ENCODE results near the gene TAP2.
"Not testable (repeated sequence)": the region's sequence is repeated elsewhere in the genome, so short reads cannot be mapped to it uniquely, and the experiment has no call there.

Gene TAP2

GRCh38 chr6:32816746-32817204 lies 21.8 kb downstream of the TAP2 start, which contains the start of gene HLA-DOB:
Gene HLA-DOB, minus strand, starts transcription at chr6:32817002. Its CDS starts 51 bp downstream, at chr6:32816951.
- DNase-seq (ENCODE audit: low read depth, low spot score), result no peak
- TF ChIP-seq SUZ12 (IDR thresholded peaks at IDR 0.05; ENCODE audit: extremely low read depth, insufficient read depth, insufficient read length), result no peak
- H3K4me3 ChIP-seq (ENCODE audit: insufficient read length, low read depth), result no peak within 1 kb of the TSS
- no peaks in the 10 kb centered on the region for H3K36me3 ChIP-seq (ENCODE audit: insufficient read depth, insufficient read length, low read length)
- H3K27me3 ChIP-seq (ENCODE audit: insufficient read depth, insufficient read length), result no peaks in the 10 kb centered on the region
- H3K9me3 ChIP-seq (ENCODE audit: insufficient read depth, low read length), result no peaks in the 10 kb centered on the region
- no peak within 1 kb of the TSS for H3K9ac ChIP-seq (ENCODE audit: insufficient read length, low read depth)
- peaks cover 3% of the 10 kb centered on the region for H3K4me1 ChIP-seq (ENCODE audit: insufficient read depth, insufficient read length)

GRCh38 chr6:32815996-32816395 lies 22.5 kb downstream of the TAP2 start:
- no peak overlapping the region for H3K9ac ChIP-seq (ENCODE audit: insufficient read length, low read depth)
- no peak for DNase-seq (ENCODE audit: low read depth, low spot score)
- no peak overlapping the region for H3K4me3 ChIP-seq (ENCODE audit: insufficient read length, low read depth)
- TF ChIP-seq SUZ12 (IDR thresholded peaks at IDR 0.05; ENCODE audit: extremely low read depth, insufficient read depth, insufficient read length), result no peak
- TF ChIP-seq ZNF274 (IDR thresholded peaks at IDR 0.05; ENCODE audit: low read depth, low read length), result no peak
- no peak for TF ChIP-seq YY1 (IDR thresholded peaks at IDR 0.05; ENCODE audit: insufficient read depth, insufficient read length)
- H3K9me3 ChIP-seq (ENCODE audit: insufficient read depth, low read length), result no peaks in the 10 kb centered on the region
- H3K36me3 ChIP-seq (ENCODE audit: insufficient read depth, insufficient read length, low read length), result no peaks in the 10 kb centered on the region
- no peaks in the 10 kb centered on the region for H3K27me3 ChIP-seq (ENCODE audit: insufficient read depth, insufficient read length)
- peaks cover 3% of the 10 kb centered on the region for H3K4me1 ChIP-seq (ENCODE audit: insufficient read depth, insufficient read length)

GRCh38 chr6:32815115-32815514 lies 23.4 kb downstream of the TAP2 start:
- no peak for TF ChIP-seq YY1 (IDR thresholded peaks at IDR 0.05; ENCODE audit: insufficient read depth, insufficient read length)
- Histone ChIP-seq H3K27me3 (ENCODE audit: insufficient read depth, insufficient read length) (no peaks in the 10 kb centered on the region), H3K4me1 (ENCODE audit: insufficient read depth, insufficient read length) (peaks cover 3% of the 10 kb centered on the region), H3K4me3 (ENCODE audit: insufficient read length, low read depth) (no peak overlapping the region), H3K36me3 (ENCODE audit: insufficient read depth, insufficient read length, low read length) (no peaks in the 10 kb centered on the region), H3K9me3 (ENCODE audit: insufficient read depth, low read length) (no peaks in the 10 kb centered on the region), H3K9ac (ENCODE audit: insufficient read length, low read depth) (no peak overlapping the region)
- no peak for DNase-seq (ENCODE audit: low read depth, low spot score)

- no peak for DNase-seq (ENCODE audit: low read depth, low spot score)
- Histone ChIP-seq H3K36me3 (ENCODE audit: insufficient read depth, insufficient read length, low read length) (no peaks in the 10 kb centered on the region), H3K4me3 (ENCODE audit: insufficient read length, low read depth) (no peak overlapping the region), H3K9ac (ENCODE audit: insufficient read length, low read depth) (no peak overlapping the region), H3K4me1 (ENCODE audit: insufficient read depth, insufficient read length) (no peaks in the 10 kb centered on the region), H3K27me3 (ENCODE audit: insufficient read depth, insufficient read length) (no peaks in the 10 kb centered on the region), H3K9me3 (ENCODE audit: insufficient read depth, low read length) (no peaks in the 10 kb centered on the region)
- TF ChIP-seq ZNF274 (IDR thresholded peaks at IDR 0.05; ENCODE audit: low read depth, low read length), result no peak
- no peak for TF ChIP-seq SUZ12 (IDR thresholded peaks at IDR 0.05; ENCODE audit: extremely low read depth, insufficient read depth, insufficient read length)
- TF ChIP-seq YY1 (IDR thresholded peaks at IDR 0.05; ENCODE audit: insufficient read depth, insufficient read length), result no peak
Observed at GRCh38 chr6:32814145-32814544, 24.4 kb downstream of the TAP2 start.

GRCh38 chr6:32809171-32809570 lies 29.4 kb downstream of the TAP2 start:
- no peaks in the 10 kb centered on the region for H3K9me3 ChIP-seq (ENCODE audit: insufficient read depth, low read length)
- H3K9ac ChIP-seq (ENCODE audit: insufficient read length, low read depth), result no peak overlapping the region
- TF ChIP-seq YY1 (IDR thresholded peaks at IDR 0.05; ENCODE audit: insufficient read depth, insufficient read length), result no peak
- TF ChIP-seq ZNF274 (IDR thresholded peaks at IDR 0.05; ENCODE audit: low read depth, low read length), result no peak
- no peak for TF ChIP-seq SUZ12 (IDR thresholded peaks at IDR 0.05; ENCODE audit: extremely low read depth, insufficient read depth, insufficient read length)
- no peaks in the 10 kb centered on the region for H3K27me3 ChIP-seq (ENCODE audit: insufficient read depth, insufficient read length)
- H3K4me3 ChIP-seq (ENCODE audit: insufficient read length, low read depth), result no peak overlapping the region
- H3K4me1 ChIP-seq (ENCODE audit: insufficient read depth, insufficient read length), result no peaks in the 10 kb centered on the region
- no peaks in the 10 kb centered on the region for H3K36me3 ChIP-seq (ENCODE audit: insufficient read depth, insufficient read length, low read length)
- DNase-seq (ENCODE audit: low read depth, low spot score), result no peak

GRCh38 chr6:32807020-32807580 lies 31.4 kb downstream of the TAP2 start:
- Histone ChIP-seq H3K9ac (ENCODE audit: insufficient read length, low read depth) (no peak overlapping the region), H3K36me3 (ENCODE audit: insufficient read depth, insufficient read length, low read length) (no peaks in the 10 kb centered on the region), H3K4me3 (ENCODE audit: insufficient read length, low read depth) (no peak overlapping the region), H3K4me1 (ENCODE audit: insufficient read depth, insufficient read length) (no peaks in the 10 kb centered on the region), H3K27me3 (ENCODE audit: insufficient read depth, insufficient read length) (no peaks in the 10 kb centered on the region), H3K9me3 (ENCODE audit: insufficient read depth, low read length) (no peaks in the 10 kb centered on the region)
- no peak for TF ChIP-seq SUZ12 (IDR thresholded peaks at IDR 0.05; ENCODE audit: extremely low read depth, insufficient read depth, insufficient read length)
- no peak for TF ChIP-seq YY1 (IDR thresholded peaks at IDR 0.05; ENCODE audit: insufficient read depth, insufficient read length)
- no peak for TF ChIP-seq ZNF274 (IDR thresholded peaks at IDR 0.05; ENCODE audit: low read depth, low read length)
- no peak for DNase-seq (ENCODE audit: low read depth, low spot score)

GRCh38 chr6:32805404-32805803 lies 33.1 kb downstream of the TAP2 start:
- H3K27me3 ChIP-seq (ENCODE audit: insufficient read depth, insufficient read length); DNase-seq (ENCODE audit: low read depth, low spot score); H3K4me3 ChIP-seq (ENCODE audit: insufficient read length, low read depth); H3K9ac ChIP-seq (ENCODE audit: insufficient read length, low read depth); H3K4me1 ChIP-seq (ENCODE audit: insufficient read depth, insufficient read length); H3K9me3 ChIP-seq (ENCODE audit: insufficient read depth, low read length); H3K36me3 ChIP-seq (ENCODE audit: insufficient read depth, insufficient read length, low read length): not testable (repeated sequence)

GRCh38 chr6:32803416-32803815 lies 35.1 kb downstream of the TAP2 start:
- Histone ChIP-seq H3K4me3 (ENCODE audit: insufficient read length, low read depth) (no peak overlapping the region), H3K36me3 (ENCODE audit: insufficient read depth, insufficient read length, low read length) (no peaks in the 10 kb centered on the region), H3K27me3 (ENCODE audit: insufficient read depth, insufficient read length) (no peaks in the 10 kb centered on the region), H3K9ac (ENCODE audit: insufficient read length, low read depth) (no peak overlapping the region), H3K9me3 (ENCODE audit: insufficient read depth, low read length) (peaks cover 8% of the 10 kb centered on the region; the same call in 1 of the 2 replicates), H3K4me1 (ENCODE audit: insufficient read depth, insufficient read length) (no peaks in the 10 kb centered on the region)
- no peak for TF ChIP-seq YY1 (IDR thresholded peaks at IDR 0.05; ENCODE audit: insufficient read depth, insufficient read length)
- TF ChIP-seq SUZ12 (IDR thresholded peaks at IDR 0.05; ENCODE audit: extremely low read depth, insufficient read depth, insufficient read length), result no peak
- TF ChIP-seq ZNF274 (IDR thresholded peaks at IDR 0.05; ENCODE audit: low read depth, low read length), result no peak
- no peak for DNase-seq (ENCODE audit: low read depth, low spot score)

All from NT2/D1 (cell line).